ENCODE measurements around the gene GLRX3.
"Not testable (repeated sequence)": the region's sequence is repeated elsewhere in the genome, so short reads cannot be mapped to it uniquely, and the experiment has no call there.

GLRX3 gene

GRCh38 chr10:130136226-130137089 is at the start of gene GLRX3:
TSS of gene GLRX3 (plus strand) at chr10:130136391. CDS start at chr10:130136421, 30 bp downstream.
- DNase-seq = peak; percentile 94

GRCh38 chr10:130090565-130090964 is 45.6 kb upstream of the GLRX3 start:
- not testable (repeated sequence) for DNase-seq

- no peak for DNase-seq
These were observed 36.8 kb upstream of the GLRX3 start for GRCh38 chr10:130099344-130099743.

GRCh38 chr10:130105724-130106123 is 30.5 kb upstream of the GLRX3 start:
- DNase-seq = no peak

- DNase-seq = not testable (repeated sequence)
These were observed 28.0 kb upstream of the GLRX3 start for GRCh38 chr10:130108146-130108545.

- DNase-seq = no peak
These were observed 27.1 kb upstream of the GLRX3 start for GRCh38 chr10:130108934-130109604.

GRCh38 chr10:130109796-130110245 is 26.4 kb upstream of the GLRX3 start:
- DNase-seq = peak; percentile 71

GRCh38 chr10:130110246-130111112 is 25.7 kb upstream of the GLRX3 start, which contains the start of gene C10orf143:
TSS of gene C10orf143 (minus strand) at chr10:130110830. CDS start at chr10:130110772, 58 bp downstream.
- peak; percentile 100 for DNase-seq

- peak; percentile 93 for DNase-seq
These were observed 24.9 kb upstream of the GLRX3 start for GRCh38 chr10:130111113-130111851.

- DNase-seq = no peak
These were observed 24.4 kb upstream of the GLRX3 start for GRCh38 chr10:130111852-130112180.

- DNase-seq = no peak
These were observed 23.4 kb upstream of the GLRX3 start for GRCh38 chr10:130112821-130113220.

GRCh38 chr10:130116942-130117341 is 19.2 kb upstream of the GLRX3 start:
- not testable (repeated sequence) for DNase-seq

GRCh38 chr10:130117535-130117934 is 18.7 kb upstream of the GLRX3 start:
- DNase-seq = not testable (repeated sequence)

GRCh38 chr10:130121486-130122079 is 14.6 kb upstream of the GLRX3 start:
- DNase-seq = no peak

GRCh38 chr10:130127364-130128061 is 8.7 kb upstream of the GLRX3 start:
- DNase-seq = peak; percentile 68

- no peak for DNase-seq
These were observed 8.0 kb upstream of the GLRX3 start for GRCh38 chr10:130128062-130128781.

- no peak for DNase-seq
These were observed 7.3 kb upstream of the GLRX3 start for GRCh38 chr10:130128922-130129321.

- no peak for DNase-seq
These were observed 440 bp upstream of the GLRX3 start for GRCh38 chr10:130135676-130136225.

GRCh38 chr10:130137090-130137448 is 878 bp downstream of the GLRX3 start:
- DNase-seq = peak; percentile 52
